Stimulated activated CD8-positive, alpha-beta memory T cell treated with anti-CD3 and anti-CD28 coated beads, Interleukin-12 subunit alpha, Interleukin-12 subunit beta, amount 100 ng/mL, for 24 hours (primary cell): ENCODE data around the gene FAM234A.

ENCODE experiments used
- DNase-seq: peaks from one replicate; pipeline ENCODE4 v3.0.0-alpha.2; 2020; ENCODE audit errors: extremely low read depth

Gene FAM234A

DNA sequence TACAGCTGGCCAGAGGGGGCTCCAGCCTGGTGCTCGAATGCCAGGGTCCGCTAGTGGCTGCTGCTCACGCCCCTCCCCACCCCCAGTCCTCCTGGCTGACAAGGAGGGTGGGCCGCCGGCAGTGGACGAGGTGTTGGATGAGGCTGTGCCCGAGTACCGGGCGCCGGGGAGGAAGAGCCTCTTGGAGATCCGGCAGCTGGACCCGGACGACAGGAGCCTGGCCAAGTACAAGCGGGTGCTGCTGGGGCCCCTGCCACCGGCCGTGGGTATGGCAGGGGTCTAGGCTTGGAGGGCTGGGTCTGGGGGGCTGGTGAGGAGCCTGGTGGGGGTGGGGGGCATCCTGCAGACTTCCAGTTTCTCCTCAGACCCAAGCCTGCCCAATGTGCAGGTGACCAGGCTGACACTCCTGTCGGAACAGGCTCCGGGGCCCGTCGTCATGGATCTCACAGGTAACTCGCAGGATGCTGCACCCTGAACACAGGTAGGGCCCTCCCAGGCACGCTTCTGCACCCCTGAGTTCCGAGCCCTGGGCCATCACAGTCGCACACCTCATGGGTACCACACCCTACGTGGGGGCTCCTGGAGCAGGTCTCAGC lies 47.1 kb downstream of the FAM234A start:
- DNase-seq: no peak

DNA sequence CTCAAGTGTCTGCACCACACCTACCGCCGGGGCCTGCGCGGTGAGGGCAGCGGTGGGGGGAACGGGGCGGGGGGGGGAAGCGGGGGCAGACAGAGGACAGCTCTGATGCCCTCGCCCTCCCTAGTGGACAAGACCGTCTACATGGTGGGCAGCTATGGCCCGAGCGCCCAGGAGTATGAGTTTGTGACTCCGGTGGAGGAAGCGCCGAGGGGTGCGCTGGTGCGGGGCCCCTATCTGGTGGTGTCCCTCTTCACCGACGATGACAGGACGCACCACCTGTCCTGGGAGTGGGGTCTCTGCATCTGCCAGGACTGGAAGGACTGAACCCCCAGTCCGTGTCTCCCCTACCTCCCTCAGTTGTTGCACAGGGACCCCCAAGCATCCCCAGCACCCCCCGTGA lies 47.9 kb downstream of the FAM234A start:
- no peak for DNase-seq

DNA sequence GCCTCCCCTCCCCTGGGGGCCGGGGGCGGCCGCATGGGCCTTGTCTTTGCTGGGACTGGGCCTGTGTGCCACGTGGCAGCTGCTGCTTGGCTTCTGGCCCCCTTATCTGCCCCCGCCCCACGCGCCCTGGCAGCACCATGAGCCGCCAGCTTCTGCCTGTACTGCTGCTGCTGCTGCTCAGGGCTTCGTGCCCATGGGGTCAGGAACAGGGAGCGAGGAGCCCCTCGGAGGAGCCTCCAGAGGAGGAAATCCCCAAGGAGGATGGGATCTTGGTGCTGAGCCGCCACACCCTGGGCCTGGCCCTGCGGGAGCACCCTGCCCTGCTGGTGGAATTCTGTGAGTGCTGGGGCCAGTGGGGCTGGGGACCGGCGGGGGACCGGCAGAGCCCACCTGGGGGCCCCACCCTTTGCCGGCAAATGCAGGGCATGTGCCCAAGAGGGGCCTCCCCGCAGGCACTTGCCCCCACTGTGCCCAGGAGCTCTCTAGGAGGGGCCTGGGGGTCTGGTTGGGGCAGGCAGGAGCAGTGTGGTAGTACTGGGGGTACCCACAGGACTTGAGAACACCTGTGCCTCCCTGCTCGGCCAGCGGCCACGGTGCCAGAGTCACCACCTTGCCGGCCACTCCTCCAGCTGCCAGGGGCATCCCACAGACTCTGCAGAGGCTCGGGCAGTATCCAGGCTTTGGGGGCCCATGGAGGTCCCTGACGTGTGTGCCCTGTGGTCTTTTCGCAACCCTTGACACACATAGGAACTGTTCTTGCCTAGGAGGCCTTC lies 48.6 kb downstream of the FAM234A start, which contains the start of gene PDIA2:
PDIA2 (plus strand) TSS at position 132 of the 773 bp plus-strand sequence; CDS start at position 138, 6 bp downstream.
- no peak for DNase-seq

DNA sequence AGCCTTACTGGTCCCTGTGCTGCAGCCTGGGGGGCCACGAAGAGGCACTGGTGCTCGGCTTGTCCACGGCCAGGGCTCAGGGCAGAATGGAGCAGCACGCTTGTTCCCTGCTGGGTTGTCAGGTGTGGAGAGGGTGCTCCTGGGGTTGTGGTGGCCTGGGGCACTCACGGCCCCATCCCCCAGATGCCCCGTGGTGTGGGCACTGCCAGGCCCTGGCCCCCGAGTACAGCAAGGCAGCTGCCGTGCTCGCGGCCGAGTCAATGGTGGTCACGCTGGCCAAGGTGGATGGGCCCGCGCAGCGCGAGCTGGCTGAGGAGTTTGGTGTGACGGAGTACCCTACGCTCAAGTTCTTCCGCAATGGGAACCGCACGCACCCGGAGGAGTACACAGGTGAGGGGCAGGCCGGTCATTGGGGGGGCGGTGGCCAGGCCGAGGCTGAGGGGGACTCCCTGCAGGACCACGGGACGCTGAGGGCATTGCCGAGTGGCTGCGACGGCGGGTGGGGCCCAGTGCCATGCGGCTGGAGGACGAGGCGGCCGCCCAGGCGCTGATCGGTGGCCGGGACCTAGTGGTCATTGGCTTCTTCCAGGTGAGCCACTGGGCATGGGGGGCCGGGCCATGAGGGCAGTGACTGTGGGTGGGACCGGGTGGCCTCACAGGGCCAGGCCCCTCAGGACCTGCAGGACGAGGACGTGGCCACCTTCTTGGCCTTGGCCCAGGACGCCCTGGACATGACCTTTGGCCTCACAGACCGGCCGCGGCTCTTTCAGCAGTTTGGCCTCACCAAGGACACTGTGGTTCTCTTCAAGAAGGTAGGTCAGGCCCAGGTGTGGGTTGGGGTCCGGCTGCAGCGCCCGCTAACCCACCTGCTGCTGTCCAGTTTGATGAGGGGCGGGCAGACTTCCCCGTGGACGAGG lies 49.8 kb downstream of the FAM234A start:
- no peak for DNase-seq

DNA sequence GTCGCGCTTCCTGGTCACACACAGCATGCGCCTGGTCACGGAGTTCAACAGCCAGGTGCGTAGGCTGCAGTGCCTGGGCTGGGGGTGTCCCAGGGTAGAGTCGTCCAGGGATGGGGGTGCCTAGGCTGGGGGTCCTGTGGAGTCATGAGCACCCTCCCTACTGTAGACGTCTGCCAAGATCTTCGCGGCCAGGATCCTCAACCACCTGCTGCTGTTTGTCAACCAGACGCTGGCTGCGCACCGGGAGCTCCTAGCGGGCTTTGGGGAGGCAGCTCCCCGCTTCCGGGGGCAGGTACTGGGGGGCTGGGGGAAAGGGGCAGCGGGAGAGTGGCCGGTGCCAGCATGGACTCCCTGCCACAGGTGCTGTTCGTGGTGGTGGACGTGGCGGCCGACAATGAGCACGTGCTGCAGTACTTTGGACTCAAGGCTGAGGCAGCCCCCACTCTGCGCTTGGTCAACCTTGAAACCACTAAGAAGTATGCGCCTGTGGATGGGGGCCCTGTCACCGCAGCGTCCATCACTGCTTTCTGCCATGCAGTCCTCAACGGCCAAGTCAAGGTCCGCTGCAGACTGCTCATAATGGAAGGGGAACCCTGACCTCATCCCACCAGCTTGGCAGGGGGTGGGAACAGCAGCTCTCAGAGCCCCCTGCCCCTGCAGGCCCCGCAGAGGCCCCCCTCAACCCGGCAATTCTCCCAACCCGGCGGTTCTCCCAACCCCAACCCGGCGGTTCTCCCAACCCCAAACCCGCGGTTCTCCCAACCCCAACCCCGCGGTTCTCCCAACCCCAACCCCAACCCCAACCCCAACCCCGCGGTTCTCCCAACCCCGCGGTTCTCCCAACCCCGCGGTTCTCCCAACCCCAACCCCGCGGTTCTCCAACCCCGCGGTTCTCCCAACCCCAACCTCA lies 50.8 kb downstream of the FAM234A start:
- DNase-seq: no peak

DNA sequence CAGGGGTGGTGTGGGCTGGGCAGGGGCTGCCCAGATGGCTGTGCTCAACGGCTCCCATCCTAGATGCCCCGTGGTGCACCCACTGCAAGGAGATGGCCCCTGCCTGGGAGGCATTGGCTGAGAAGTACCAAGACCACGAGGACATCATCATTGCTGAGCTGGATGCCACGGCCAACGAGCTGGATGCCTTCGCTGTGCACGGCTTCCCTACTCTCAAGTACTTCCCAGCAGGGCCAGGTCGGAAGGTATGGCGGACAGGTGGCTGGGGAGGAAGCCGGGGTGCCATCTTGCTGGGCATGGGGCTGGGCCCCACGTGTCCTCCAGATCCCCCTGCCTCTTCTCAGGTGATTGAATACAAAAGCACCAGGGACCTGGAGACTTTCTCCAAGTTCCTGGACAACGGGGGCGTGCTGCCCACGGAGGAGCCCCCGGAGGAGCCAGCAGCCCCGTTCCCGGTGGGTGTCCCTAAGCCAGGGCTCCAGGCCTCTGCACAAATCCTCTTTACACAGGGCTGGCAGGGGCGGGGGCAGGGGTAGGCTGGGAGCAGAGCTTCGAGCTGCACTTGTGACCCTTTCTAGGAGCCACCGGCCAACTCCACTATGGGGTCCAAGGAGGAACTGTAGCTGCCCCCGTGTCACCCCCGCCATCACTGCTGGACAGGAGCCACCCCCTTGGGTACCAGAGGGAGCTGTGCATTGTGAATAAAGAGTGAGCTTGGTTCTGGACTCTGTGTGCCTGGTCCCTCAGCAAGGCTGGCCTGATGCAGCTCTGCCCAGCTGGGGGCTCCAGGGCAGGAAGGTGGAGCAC lies 52.1 kb downstream of the FAM234A start:
- no peak for DNase-seq

DNA sequence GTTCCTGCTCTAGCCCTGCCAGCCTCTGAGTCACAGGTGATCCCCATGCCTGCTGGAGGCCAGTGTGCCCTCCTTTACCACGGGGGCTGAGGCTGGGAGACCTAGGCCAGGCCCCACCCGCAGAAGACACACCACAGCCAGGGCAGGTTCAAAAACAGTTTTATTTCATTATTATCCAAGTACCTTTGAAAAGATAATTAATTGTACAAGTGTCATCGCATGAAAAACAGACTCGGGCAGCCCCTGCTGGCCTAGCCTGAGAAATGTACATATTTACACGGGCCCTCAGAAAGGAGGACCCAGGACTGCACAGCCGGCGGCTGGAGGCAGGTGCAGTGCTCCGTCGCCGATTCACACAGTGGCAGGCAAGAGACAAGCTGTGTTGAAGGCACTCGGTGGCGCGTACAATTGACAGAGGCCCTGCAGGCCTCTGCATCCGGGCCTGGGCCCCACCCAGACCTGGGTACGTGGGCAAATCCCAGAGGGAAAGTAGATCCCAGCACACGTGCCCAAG lies 52.7 kb downstream of the FAM234A start:
- no peak for DNase-seq

DNA sequence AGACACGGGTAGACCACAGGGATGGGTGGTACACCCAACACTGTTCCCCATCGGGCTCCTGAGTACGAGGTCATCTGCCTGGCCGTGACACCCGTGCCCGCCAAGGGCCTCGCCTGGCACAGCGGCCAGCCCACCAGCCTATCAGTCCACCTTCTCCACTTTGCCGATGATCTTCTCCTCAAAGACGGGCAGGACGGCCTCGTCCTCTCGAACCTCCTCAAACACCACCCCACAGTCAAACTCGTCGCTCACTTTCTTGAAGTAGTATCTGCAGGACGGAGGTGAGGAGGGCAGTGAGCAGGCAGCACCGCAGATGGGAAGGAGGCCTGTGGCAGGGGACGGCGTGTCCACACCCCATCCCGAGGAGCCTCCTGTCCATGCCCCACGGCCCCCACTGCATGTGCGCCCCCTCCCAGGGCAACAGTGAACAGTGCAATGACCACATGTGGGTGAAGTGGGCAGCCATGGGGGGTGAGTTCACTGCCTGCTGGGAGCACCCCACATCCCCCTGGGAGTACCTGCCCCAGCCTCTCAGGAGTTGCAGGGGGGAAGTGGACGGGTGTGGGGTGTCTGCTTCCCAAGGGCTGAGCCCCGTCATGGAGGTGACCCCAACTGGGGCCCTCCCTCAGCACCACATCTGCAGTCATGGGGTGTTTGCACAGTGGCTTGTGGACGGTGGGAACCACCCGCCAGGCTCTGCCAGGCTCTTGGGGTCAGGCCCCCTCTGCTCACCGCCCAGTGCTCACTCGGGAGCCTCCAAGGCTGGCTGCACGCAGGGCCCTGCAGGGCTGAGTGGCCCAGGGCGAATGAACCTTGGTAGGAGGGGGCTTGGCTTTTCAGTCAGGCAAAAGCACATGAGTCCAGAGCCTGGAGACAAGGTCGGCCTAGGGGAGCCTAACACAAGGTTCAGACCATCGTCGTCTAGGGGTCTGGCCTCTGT lies 53.6 kb downstream of the FAM234A start:
- DNase-seq: no peak

DNA sequence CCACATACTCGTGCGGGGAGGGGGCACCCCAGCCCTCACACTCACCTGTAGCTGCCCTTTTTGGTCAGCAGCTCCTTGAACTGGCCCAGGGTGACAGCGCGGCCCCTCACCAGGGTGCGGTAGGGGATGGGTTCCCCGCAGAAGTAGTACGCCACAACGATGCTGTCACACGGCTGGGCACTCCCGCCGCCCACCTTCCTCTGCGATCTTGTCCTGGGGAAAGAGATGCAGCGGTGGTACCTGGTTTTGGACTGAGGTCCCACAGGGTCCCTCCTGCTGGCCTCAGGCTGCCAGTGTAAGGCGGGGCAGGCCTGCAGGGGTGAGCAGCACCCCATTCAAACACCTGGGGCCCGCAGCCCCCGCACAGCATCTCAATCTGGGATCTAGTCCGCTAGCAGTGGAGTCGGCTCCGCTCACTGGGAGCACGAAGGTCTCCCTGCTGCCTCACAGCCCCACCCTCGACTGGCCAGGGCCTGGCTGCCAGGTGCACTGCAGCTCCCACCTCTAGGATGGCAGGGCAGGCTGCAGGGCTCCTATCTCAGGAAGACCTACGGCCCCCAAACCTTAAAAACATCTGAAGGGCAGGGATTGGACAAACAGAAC lies 54.9 kb downstream of the FAM234A start:
- DNase-seq: no peak

DNA sequence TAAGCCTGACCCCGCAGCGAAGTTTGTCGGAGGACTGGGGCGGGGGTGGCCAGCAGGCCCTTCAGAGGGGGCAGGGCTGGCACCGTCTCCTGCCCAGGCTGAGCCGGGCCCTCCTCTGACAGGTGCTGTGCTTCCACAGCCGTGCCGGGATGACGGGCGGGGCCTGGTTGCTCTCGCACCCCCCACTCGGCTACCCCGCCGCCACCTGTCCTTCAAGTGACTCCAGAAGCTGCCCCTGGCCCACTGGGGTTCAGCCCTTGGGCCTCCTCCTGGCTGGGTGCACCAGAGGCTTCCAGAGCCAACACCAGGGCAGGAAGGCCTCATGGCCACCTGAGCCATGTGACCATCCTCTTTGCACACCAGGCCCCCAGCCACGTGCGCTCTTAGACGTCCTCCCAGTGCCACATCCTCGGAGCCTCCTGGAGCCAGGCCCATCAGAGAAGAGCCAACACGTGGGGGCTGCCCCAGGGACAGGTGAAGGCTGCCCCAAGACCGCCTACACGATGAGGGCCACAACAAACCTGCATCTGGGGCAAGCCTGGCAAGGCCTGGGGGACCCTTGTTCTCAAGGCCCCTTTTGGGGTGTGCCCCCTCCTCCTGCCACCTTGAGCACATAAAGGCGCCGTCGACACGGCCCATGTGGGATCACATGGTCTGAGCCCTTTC lies 55.5 kb downstream of the FAM234A start:
- no peak for DNase-seq

DNA sequence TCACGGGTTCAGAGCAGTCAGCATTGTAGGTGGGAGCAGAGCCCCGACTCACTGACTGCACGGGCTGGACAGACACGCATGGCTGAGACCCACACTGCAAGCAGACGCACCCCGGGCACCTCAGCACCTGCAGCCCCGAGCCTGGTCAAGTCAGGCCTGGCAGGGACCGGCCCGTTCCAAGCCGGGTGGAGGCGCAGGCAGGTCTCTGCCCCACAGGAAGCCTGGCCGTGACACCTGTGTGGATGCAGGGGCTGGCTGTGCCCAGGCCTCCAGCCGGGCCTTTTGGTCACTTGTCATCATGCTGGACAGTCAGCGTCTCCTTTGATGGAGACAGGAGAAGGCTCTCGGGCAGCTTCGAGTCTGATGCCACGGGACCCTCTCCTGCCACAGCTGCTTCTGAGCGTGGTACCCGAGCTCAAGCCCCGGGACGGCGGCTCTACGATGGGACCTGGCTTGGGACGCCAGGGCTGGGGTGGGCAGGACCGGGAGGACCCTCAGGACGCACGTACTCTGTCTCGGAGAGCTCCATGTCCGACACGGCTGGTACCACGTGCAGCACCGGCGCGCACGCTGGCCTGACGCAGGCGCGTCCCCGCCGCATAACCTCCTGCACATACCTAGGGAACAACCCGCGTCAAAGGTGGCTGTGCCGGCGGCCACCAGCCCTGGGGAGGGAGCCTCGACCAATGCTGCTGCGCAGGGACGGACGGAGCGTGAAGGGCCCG lies 56.2 kb downstream of the FAM234A start:
- no peak for DNase-seq

DNA sequence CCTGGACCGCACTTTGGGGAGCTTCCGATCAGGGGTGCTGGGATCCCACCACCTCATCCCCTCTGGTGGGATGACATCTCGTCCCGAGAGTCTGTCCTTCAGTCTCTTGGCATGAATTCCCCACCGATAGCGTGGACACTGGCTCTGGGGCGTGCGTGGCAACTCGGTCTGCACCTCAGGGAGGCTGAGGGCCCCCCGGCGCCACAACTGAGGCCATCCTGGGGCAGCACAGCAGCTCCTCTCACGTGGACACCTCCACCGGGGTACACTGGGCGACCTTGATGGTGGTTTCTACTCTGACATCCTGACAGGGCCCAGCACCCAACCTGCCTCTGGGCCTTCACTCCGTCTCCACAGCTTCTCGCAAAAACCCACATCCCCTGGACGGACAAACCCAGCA lies 56.9 kb downstream of the FAM234A start:
- no peak for DNase-seq

DNA sequence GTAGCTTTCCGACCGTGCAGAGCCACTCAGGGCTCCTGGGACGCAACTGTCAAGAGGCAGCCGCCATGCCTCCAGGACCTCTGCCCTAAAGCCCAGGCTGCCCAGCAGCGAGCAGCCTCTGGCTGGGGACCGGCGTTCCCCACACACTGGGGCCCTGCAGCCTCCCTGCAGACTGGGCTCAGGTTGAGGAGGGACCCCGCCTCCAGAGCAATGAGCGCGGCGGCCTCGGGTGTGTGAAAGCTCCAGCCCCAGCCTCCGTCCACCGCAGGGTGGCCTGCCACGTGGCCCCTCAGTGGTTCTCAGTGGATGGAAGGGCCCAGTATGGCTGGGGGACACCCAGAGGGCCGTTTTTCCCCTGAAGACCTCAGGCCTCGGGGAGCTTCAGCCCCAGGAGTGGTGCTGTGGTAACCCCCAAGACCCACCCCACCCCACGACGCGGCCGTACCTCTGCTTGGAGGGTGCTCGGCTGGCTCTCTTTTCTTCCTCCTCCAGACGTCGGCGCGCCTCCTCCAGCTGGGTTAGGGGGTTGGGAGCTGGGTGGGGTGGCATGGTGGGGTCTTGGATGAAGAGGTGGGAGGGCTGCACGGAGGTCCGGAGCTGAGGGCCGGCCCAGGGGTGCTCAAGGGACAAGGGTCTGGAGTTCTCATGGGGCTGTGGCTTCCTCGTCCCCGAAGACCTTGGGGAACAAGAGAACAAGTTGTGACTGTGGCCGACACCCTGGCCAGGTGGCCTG lies 58.6 kb downstream of the FAM234A start:
- DNase-seq: no peak

DNA sequence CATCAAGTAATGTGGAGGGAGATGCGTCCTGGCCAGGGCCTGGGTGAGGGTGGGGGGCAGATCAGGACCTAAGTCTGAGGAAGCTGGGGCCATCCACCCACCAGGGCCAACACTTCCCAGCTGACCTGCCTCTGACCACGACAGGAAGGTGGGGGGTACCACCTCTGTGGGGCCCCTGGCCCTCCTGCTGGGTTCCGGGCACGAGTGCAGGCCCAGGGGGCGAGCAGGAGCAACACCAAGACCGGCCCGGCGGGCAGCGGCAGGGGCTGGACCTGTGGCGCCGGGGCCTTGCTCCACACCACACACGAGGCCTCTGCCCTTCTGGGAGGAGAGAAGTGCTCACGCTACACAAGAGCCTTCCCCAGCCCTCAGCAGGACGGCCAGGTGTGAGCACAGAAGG lies 61.7 kb downstream of the FAM234A start:
- DNase-seq: no peak

DNA sequence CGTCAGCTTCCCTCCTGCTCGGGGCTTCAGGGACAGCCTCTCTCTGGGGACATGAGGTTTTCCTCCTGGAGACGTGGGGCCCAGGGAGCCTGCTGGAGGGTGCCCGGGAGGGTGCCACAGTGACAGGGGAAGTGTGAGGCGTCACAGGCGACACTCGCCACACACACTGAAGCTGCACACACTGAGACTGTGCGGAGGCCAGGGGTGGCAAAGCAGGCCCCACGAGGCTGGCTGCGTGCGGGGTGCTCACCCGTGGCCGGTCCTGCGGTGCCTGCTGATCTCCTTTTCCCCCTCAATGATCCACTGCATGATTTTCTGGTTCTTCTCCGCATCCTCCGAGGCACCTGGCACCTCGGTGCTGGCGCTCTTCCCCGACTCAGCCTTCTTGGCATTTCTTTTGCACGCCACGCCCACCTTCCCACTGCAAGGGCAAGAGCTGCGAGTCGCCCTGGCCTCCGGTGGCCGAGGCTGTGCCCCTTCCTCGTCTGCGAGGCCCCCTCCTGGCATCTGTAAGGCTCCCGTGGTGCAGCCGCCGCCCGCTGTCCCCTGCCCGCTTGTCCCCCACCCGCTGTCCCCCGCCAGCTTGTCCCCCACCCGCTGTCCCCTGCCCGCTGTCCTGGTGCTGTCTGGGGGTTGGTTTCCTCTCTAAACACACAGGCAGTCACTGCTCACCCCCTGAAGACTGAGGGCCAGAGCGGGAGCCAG lies 62.3 kb downstream of the FAM234A start:
- DNase-seq: no peak

DNA sequence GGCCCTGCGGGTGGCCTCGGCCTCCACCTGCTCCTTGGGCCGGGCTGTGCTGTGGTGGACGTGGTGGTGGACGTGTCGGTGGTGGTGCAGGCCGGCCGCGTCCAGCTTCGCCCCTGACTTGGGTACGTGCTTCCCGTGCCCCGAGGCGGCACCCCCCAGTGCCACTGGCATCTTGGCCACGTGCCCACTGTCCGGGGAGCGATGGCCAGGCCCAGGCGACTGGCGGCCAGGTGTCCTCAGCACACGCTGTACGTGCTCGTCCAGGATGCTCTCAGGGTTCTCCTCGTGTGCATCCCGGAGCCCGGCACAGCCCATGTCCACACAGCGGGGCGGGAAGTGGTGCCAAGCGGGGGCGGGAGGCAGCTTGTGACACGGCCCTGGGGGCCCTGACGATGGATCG lies 63.2 kb downstream of the FAM234A start:
- DNase-seq: no peak
